Globus pallidus (tissue), 1 donor: Measurements from ENCODE around the gene SPOCK1.

Experiments
- DNase-seq: peaks from one replicate; pipeline ENCODE4 v3.0.0-alpha.2; 2015; ENCODE audit warnings: low spot score

SPOCK1 gene

GRCh38 chr5:137148655-137149054 is 350.5 kb downstream of the SPOCK1 start:
- DNase-seq = no peak

DNA sequence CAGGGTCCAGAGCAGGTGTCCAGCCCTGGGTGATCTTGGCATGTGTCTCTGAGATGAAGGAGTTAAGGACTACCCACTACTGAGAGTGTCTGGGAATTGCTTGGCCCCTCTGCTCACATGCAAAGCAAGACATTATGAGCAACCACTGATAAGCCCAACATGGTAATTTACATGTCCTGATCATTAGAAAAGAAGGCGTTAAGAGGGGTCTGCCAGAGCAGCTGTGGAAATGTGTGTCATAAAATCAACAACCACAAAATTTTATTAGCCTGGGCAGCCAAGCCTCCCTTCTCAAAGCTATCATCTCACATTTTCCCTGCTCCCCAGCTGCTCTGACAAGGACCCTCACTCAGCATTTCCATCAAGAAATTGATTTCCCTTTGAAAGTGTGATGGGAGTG is 351.0 kb downstream of the SPOCK1 start:
- DNase-seq = no peak

DNA sequence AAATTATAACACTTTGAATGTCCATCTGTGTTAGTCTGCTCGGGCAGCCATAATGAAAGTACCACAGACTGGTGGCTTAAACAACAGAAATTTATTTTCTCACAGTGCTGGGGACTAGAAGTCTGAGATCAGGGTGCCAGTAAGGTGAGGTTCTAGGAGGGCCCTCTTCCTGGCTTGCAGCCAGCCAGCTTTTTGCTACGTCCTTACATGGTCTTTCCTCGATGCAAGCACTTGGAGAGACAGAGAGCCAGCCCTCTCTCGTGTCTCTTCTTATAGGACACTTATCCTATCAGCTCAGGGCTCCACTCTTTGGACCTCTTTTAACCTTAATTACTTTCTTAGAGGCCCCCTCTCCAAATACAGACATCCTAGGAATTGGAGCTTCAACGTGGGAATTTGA is 351.8 kb downstream of the SPOCK1 start:
- DNase-seq = no peak

DNA sequence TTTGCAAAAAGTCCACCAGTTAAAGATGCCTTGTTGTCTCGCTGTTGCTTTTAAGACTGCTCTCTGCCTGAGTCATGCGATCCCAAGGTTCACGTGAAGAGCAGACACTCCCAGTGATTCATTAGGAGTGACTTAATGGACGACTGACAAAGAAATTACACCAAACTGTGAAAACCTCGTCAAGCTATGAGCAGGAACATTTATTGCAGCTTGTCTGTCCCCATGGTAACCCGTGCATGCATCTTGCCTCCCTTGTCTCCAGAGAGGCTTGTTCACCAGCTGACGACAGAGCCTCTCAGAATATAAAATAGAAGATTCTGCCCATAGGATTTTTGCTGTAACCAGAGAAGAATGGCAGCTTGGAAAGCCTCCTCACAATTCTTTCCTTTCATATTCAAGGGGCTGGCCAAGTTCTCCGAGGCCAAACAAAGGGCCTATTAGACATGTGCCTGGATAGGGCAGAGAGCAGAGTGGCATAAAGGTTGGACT is 352.7 kb downstream of the SPOCK1 start:
- DNase-seq = peak; percentile 82

DNA sequence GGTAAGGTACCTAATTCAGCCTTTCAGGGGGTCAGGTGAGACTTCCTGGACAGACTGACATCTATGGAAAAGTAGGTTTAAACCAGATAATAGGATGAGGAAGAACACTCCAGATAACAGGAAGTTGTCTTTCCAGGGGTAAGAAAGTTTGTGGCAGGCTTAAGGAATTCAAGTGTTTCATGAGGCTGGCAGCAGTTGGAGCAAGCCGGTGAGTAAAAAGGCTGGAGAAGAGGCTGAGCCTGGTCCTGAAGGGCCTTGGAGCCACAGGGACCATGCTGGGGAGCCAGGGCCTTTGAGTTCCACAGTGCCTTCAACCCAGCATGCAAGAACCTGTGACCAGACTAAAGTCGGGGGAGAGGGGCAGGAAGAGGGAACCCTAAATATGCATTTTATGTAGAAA is 353.4 kb downstream of the SPOCK1 start:
- no peak for DNase-seq

- no peak for DNase-seq
These were observed 354.5 kb downstream of the SPOCK1 start for GRCh38 chr5:137144656-137145055.

- no peak for DNase-seq
These were observed 356.1 kb downstream of the SPOCK1 start for GRCh38 chr5:137142764-137143605.

DNA sequence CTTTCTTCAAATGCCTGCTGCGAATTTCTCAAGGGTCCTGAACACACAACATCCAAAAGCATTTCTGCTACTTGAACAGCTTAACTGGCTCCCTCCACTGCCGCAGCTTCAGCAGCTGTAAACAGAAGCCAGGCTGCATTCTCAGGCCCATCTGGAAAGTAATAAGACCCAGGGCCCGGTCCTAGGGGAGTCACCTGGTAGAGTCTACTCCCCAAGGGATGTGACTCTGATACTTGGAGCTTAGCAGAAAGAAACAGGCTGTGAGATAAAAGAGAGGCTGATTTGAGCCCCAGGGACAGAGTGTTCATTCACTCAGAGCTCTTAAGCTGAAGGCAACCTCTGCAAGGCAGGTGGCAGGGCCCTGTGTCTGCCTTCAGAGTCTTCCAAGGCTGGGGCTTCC is 356.8 kb downstream of the SPOCK1 start:
- no peak for DNase-seq

GRCh38 chr5:137141779-137142178 is 357.3 kb downstream of the SPOCK1 start:
- DNase-seq = no peak

GRCh38 chr5:137136991-137137632 is 362.0 kb downstream of the SPOCK1 start:
- DNase-seq = no peak

GRCh38 chr5:137134920-137135532 is 364.1 kb downstream of the SPOCK1 start:
- DNase-seq = no peak

DNA sequence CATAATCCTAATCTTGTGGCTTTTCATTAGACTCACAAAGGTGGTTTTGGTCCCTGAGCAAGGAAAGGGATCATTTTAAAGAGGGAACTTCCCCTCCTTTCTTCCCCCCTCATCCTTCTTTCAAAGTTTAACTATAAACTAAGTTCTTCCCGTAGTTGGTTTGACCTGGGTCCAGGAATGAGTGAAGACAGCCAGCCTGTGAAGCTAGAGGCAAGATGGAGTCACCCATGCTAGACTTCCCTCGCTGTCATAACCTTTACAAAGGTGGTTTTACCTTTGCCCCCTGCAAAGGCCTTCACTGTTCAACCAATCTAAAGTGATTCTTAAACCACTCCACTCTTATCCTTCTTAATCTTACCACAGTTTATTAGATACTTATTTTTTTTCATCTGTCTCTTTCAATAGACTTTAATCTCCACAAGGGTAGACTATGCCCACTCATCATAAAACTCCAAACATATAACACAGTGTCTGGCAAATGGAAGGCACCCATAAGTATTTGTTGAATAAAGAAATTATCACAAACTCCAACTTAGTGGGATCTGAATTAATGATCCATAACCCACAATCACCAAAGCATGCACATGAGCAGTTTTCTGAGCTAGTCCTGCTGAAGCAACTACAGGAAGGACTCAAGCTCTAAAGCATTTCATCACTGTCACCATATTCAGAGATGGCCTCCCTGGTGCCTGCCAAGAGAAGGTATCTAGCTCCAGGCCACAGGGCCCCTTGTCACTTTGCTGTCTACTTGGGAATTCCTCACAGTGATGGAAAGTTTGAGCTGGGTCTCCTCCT is 369.0 kb downstream of the SPOCK1 start:
- DNase-seq = no peak

GRCh38 chr5:137128012-137128411 is 371.1 kb downstream of the SPOCK1 start:
- no peak for DNase-seq

DNA sequence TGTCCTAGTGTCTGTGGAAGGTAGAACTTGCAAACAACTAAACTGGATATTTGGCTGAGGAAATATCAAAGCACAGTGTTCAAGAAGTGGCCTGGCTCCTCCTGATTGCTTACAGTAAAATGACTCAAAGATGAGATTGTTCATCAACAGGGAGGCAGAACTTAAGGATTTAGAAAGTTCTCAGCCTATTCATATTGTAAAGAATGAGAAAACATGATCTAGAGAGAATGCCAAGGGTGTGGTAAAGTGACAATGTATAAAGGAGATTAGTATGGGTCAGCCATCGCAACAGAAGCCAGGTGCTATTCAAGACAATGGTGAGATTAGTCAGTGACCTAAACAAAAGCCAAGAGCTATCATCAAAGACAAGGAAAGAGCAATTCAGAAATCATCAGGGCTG is 372.3 kb downstream of the SPOCK1 start:
- no peak for DNase-seq

DNA sequence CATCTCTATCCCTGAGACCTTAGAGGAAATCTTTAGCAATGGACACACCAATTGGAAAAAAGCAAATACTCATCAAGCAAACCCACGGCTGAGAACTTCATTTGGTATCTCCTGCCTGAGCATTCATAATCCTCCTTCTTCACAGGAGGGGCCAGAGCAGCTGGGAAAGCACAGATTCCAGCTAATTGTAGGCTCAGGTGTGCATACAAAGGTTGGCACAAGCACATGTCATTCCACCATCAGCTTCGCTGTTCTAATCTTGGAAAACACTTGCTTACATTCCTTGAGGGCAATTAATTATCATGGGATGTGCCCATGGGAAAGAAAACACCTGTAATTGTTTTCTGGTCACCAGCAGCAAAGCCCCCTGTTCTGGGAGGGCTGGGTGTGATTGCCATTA is 376.6 kb downstream of the SPOCK1 start:
- DNase-seq = no peak

- DNase-seq = no peak
These were observed 377.1 kb downstream of the SPOCK1 start for GRCh38 chr5:137122075-137122474.

GRCh38 chr5:137119321-137119720 is 379.8 kb downstream of the SPOCK1 start:
- DNase-seq = no peak

GRCh38 chr5:137118629-137119028 is 380.5 kb downstream of the SPOCK1 start:
- DNase-seq = no peak

- DNase-seq = no peak
These were observed 384.0 kb downstream of the SPOCK1 start for GRCh38 chr5:137115152-137115551.

- no peak for DNase-seq
These were observed 384.6 kb downstream of the SPOCK1 start for GRCh38 chr5:137114529-137114928.

DNA sequence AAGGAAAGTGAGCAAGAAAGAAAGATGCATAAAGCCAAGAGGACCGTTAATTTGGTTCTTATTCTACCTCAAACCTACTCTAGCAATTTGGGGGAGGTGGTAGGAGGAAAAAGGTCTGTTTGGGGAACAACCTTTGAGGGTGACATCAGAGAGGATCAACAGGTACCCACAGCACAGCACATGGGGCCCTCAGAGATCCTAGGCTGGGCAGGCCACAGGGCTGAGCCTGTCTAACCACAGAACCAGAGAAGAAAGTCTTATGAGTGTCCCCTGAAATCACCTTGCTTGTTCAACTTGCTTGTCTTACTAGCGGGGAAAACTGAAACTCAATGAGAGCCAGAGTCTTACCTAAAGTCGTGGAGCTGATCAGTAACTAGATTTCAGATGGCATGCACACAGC is 385.2 kb downstream of the SPOCK1 start:
- DNase-seq = no peak

DNA sequence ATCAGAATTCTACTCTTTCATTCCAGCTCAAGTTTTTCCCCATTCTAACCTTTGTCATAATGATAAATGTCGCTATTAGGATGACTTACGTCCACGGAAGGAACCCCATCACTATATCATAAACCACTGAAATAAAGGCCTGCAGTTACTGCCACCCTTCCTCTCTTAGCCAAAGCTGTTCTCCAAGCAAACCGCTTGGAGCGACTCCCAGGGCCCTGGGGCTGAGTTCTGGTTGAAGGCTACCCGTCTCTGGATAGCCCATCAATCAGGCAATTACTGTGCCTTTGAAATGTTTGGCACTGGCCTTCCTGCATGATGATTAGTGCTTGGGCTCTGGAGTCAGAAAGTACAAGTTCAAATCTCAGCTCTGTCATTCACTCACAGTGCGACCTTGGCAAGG is 386.0 kb downstream of the SPOCK1 start:
- no peak for DNase-seq
